GM13976 (cell line): Measurements from ENCODE around the gene DLK2.
A peak's percentile ranks its signal among the peaks of the same experiment; 100 is the strongest.
"Not testable (repeated sequence)": the region's sequence is repeated elsewhere in the genome, so short reads cannot be mapped to it uniquely, and the experiment has no call there.

ENCODE experiments used
- DNase-seq: peaks from one replicate; pipeline ENCODE4 v3.0.0; 2012; ENCODE audit warnings: low spot score
- CTCF ChIP-seq: IDR thresholded peaks from 2 replicates; pipeline ENCODE4 v1.5.1; 2012; ENCODE audit warnings: borderline replicate concordance, mild to moderate bottlenecking; ENCODE audit not compliant: insufficient read depth; ENCODE audit errors: extremely low read depth, missing control alignments, control extremely low read depth
- in situ Hi-C: fragments of 300-500 bp; cut with MboI; formaldehyde crosslinking; loops from one replicate; pipeline ENCODE4 v1.12.0; 2022; ENCODE audit warnings: low sequenced_read_pairs, mixed read lengths, inconsistent platforms; ENCODE audit not compliant: unreplicated experiment

The DLK2 gene

GRCh38 chr6:43455531-43456428 lies at the start of gene DLK2:
TSS of gene DLK2 (minus strand) at chr6:43455548. CDS start at chr6:43454825, 723 bp downstream.
- peak; percentile 75 for DNase-seq
- in situ Hi-C loops = no loop called here
- TF ChIP-seq CTCF = no peak

GRCh38 chr6:43503443-43503842 lies 48.1 kb upstream of the DLK2 start:
- DNase-seq = no peak
- in situ Hi-C loops = loop anchor here (10.0 kb wide), 1 partner anchor 109 kb away; no protein-coding TSS in a partner anchor
- TF ChIP-seq CTCF = no peak

GRCh38 chr6:43502666-43503065 lies 47.3 kb upstream of the DLK2 start:
- no peak for DNase-seq
- no peak for TF ChIP-seq CTCF
- in situ Hi-C loops = loop anchor here (10.0 kb wide), 1 partner anchor 108 kb away; no protein-coding TSS in a partner anchor

DNA sequence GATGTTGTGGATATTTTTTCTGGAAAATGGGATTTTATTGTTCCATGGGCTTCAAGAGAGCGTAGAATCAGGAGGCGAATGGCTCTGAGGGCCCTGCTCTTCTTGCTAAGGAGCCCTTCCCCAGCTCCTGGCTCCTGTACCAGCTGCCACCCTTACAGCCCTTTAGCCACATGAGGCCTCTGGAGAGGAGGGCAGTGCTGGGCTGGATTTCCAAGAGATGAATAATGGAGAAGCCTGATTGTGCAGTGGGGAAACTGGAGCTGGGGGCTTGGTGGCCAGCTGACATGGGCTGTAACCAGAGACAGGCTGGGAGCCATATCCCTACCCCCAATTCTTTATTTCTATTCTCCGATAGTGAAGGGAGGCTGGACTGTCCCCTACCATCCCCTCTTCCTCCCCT lies 45.6 kb upstream of the DLK2 start:
- in situ Hi-C loops = loop anchor here (10.0 kb wide), 1 partner anchor 106 kb away; no protein-coding TSS in a partner anchor
- TF ChIP-seq CTCF = no peak
- DNase-seq = no peak

GRCh38 chr6:43499028-43499815 lies 43.9 kb upstream of the DLK2 start:
- in situ Hi-C loops = loop anchor here (25.0 kb wide), 1 partner anchor 237 kb away; no protein-coding TSS in a partner anchor
- TF ChIP-seq CTCF = no peak
- DNase-seq = no peak

- in situ Hi-C loops = loop anchor here (25.0 kb wide), 1 partner anchor 236 kb away; no protein-coding TSS in a partner anchor
- not testable (repeated sequence) for DNase-seq
Observed at GRCh38 chr6:43498291-43498690, 42.9 kb upstream of the DLK2 start.
